ENCODE data around the gene NTM.
"Not testable (repeated sequence)": the region's sequence is repeated elsewhere in the genome, so short reads cannot be mapped to it uniquely, and the experiment has no call there.

NTM gene

GRCh38 chr11:132314911-132315455, 944.6 kb downstream of the NTM start:
- no peak for DNase-seq

- no peak for DNase-seq
Measured at GRCh38 chr11:132315696-132316095, 945.3 kb downstream of the NTM start.

GRCh38 chr11:132318421-132319157, 948.2 kb downstream of the NTM start:
- no peak for DNase-seq

GRCh38 chr11:132319419-132319818, 949.0 kb downstream of the NTM start:
- DNase-seq: not testable (repeated sequence)

- no peak for DNase-seq
Measured at GRCh38 chr11:132330515-132330914, 960.1 kb downstream of the NTM start.

- no peak for DNase-seq
Measured at GRCh38 chr11:132332521-132332920, 962.1 kb downstream of the NTM start.

GRCh38 chr11:132334769-132335280, 964.4 kb downstream of the NTM start:
- no peak for DNase-seq

- DNase-seq: no peak
Measured at GRCh38 chr11:132335311-132335710, 964.9 kb downstream of the NTM start.

GRCh38 chr11:132336781-132337535, 966.5 kb downstream of the NTM start:
- DNase-seq: no peak

- no peak for DNase-seq
Measured at GRCh38 chr11:132337819-132338416, 967.5 kb downstream of the NTM start.

- DNase-seq: no peak
Measured at GRCh38 chr11:132342408-132342807, 972.0 kb downstream of the NTM start.

GRCh38 chr11:132343445-132344175, 973.2 kb downstream of the NTM start:
- DNase-seq: no peak

GRCh38 chr11:132346558-132347148, 976.2 kb downstream of the NTM start:
- no peak for DNase-seq

- DNase-seq: no peak
Measured at GRCh38 chr11:132347156-132348090, 977.0 kb downstream of the NTM start.

GRCh38 chr11:132349811-132350733, 979.7 kb downstream of the NTM start:
- no peak for DNase-seq

- DNase-seq: no peak
Measured at GRCh38 chr11:132351050-132351449, 980.6 kb downstream of the NTM start.

- no peak for DNase-seq
Measured at GRCh38 chr11:132352497-132352896, 982.1 kb downstream of the NTM start.

- no peak for DNase-seq
Measured at GRCh38 chr11:132353255-132353654, 982.8 kb downstream of the NTM start.

- DNase-seq: no peak
Measured at GRCh38 chr11:132357811-132358572, 987.6 kb downstream of the NTM start.
